HG03442 (cell line): ENCODE results near the gene RAI1.

Experiments used
- ATAC-seq: cut with Tn5 transposase; IDR thresholded peaks from one replicate; pipeline ENCODE4 v1.9.1; 2021; ENCODE audit warnings: mild to moderate bottlenecking, moderate library complexity; ENCODE audit not compliant: unreplicated experiment

Gene RAI1

DNA sequence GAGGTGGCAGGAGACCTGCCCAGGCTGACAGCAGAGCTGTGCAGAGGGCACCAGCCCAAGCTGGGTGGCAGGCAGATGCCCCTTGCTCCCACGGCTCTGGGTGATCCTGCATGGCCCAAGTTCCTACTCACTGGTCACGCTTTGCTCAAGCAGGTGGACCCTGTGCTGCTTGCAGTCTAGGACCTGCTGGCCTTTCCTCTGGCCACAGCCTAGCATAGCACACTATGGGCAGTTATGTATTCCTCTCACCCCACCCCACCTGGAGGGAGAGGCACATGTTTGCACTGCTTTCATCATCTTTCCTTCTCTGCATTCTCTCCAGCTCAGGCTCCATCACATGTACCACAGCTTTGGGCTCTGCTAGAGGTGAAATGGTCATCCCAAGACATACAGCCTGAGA, 175.1 kb downstream of the RAI1 start:
- ATAC-seq = no peak

DNA sequence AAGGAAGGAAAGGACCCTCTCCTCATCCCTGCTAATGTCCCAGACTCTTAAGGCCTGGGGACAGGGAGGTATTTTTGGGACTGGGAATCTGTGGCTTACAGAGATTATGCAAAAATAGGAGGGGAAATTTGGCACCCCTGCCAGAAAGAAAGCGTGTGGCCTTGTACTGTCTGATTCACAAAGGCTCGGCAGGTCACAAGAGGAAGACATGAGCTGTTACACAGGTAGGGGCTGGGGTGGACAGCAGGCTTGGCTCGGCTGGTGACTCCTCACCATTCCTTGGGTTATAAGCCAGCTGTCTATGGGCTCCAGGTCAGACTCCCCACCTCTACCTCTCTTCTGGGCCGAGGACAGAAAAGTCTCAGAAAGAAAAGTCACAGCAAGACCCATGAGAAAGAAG, 176.2 kb downstream of the RAI1 start:
- no peak for ATAC-seq

DNA sequence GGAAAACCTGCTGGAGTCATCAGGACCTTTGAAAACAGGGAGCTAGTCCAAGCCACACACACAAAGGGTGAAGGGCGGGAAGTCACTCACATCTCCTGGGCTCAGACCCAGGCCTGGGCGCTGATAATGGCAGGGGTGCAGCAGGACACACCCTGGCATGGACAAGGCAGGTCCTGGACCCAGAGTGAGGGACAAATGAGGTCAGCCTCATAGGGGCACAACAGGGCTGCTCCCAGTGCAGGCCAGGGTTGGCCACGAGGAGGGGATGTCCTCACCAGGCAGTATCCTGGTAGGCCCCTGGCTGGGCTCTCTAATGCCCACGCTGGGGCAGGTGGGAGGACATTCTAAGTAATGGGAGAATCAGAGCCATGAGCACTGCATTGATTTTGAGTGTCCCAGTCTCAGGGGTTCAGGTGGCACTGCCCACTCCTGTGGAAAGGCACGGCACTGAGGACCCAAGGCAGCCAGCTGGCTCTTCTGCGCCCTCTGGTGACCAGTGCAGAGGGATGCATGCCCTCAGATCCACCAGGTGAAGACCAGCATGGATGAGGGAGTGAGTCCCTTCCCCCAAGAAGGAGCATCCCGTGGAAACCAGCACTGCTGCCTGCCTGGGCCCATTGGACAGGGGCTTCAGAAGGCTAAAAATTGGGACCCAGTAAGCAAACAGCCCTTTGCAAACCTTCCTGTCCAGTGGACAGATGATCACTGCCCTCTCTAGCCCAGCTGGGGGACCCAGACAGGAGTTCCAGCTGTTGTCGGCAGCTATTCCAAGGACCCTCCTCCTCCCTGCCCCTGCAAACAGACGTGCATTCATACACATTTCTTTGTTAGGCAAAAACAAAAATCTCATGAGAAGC, 178.9 kb downstream of the RAI1 start:
- ATAC-seq = peak; percentile 69

DNA sequence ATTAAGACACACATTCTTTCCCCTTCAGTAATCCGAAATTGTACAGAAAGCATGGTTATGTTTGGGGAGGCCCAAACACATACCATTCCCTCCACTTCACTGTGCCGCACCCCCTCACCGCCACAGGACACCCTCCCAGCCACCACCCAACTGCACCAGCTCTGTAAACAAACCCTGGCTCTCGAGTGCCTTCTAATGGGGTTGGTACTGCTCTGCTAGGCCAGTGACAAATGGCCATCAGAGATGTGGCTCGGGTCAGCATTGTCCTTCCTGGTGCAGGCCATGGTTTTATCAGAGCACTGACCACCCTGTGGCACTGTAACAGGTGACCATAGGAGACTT, 179.5 kb downstream of the RAI1 start:
- ATAC-seq = no peak
